GM21576 (cell line): Measurements from ENCODE around the gene SLCO2A1.

Experiments
- ATAC-seq: cut with Tn5 transposase; IDR thresholded peaks from one replicate; pipeline ENCODE4 v1.9.1; 2021; ENCODE audit warnings: mild to moderate bottlenecking, moderate library complexity; ENCODE audit not compliant: unreplicated experiment

The SLCO2A1 gene

DNA sequence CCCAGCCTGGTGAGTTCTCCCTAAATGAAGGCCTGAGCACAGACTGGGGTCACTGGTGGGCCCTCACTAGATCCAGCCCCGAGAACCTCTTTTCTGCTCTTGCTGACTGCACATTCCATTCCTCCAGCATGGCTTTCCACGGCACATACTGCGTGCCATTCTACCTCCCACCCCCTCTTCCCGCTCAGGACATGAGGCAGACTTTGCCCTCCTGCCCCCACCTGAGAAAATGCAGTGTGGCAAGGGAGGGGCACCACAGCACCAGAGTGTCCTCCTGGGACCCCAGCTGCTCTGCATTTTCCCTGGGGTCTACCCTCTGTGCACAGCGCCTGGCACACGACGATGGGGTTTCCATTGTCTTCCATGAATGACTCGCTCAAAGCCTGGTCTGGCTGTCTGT, 6.1 kb upstream of the SLCO2A1 start:
- ATAC-seq: no peak

- ATAC-seq: no peak
These were observed 4.5 kb upstream of the SLCO2A1 start for GRCh38 chr3:134034005-134034785.

GRCh38 chr3:134033315-134033996, 3.7 kb upstream of the SLCO2A1 start:
- no peak for ATAC-seq

DNA sequence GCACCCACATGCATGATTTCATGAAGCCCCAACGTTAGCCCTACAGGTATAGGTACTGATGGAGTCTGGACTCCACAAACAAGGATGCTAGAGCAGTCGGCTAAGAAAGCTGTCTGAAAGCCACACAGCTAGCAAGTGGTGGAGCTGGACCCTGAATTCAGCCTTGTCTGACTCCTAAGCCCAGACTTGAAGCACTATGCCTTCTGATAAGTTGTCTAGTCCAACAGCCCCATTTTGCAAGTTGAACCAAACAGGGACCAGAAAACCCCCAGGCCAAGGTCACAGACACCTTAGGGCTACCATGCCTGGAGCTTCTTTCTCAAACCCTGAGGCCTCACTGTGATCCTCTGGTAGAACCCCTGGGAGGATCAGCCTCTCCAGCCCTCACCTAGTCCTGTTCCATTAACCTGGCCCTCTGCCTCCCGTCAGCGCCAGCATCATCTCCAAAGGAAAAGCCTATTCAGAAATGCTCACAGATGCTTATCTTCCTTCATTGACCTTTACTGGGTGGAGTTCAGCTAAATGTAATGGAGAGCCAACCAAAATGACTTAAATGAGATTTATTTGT, 1.7 kb upstream of the SLCO2A1 start:
- no peak for ATAC-seq

GRCh38 chr3:134030379-134031347, 938 bp upstream of the SLCO2A1 start:
- no peak for ATAC-seq

- ATAC-seq: no peak
These were observed 430 bp downstream of the SLCO2A1 start for GRCh38 chr3:134029256-134029733.

GRCh38 chr3:134028486-134029255, 1.1 kb downstream of the SLCO2A1 start:
- no peak for ATAC-seq

- no peak for ATAC-seq
These were observed 2.1 kb downstream of the SLCO2A1 start for GRCh38 chr3:134027631-134028030.

GRCh38 chr3:134020135-134020680, 9.5 kb downstream of the SLCO2A1 start:
- no peak for ATAC-seq

DNA sequence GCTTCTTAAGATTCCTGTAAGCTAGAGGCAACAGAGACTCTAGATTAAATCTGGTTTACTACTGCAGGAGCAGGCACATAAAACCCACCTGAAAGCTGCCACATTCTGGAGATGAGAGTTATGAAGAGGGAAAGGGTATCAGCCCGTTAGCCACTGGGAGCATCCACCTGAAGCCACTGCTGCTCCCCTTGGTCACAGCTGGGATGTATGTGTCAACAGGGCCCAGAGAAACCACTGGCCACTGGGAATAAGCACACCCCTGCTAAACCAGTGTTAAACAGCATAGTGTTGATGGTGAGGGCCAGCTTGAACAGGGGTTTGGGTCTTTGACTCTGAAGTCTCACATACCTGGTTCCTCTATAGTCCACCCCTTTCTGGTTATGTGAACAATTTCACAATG, 10.9 kb downstream of the SLCO2A1 start:
- no peak for ATAC-seq

- ATAC-seq: no peak
These were observed 11.3 kb downstream of the SLCO2A1 start for GRCh38 chr3:134018406-134018805.

- ATAC-seq: no peak
These were observed 12.2 kb downstream of the SLCO2A1 start for GRCh38 chr3:134017490-134017889.

- no peak for ATAC-seq
These were observed 15.5 kb downstream of the SLCO2A1 start for GRCh38 chr3:134014270-134014669.

DNA sequence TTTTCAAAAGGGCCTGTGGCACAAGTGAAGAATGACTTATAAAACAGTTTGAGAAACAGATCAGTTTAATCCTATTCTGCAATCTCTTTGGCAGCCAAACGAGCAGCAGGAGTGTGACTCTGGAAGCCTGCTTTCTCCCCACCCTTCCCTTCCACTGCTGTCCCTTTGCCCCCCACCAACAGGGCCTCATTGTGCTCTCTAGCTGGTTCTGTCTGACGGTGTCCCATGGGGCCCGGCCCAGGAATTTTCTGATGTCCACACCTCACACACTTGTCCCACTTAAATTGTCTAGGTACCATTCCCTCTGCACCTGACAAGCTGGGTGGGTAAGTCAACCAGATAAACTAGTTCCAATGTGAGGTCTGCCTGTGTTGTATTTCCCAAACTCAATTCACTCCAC, 16.4 kb downstream of the SLCO2A1 start:
- ATAC-seq: no peak

DNA sequence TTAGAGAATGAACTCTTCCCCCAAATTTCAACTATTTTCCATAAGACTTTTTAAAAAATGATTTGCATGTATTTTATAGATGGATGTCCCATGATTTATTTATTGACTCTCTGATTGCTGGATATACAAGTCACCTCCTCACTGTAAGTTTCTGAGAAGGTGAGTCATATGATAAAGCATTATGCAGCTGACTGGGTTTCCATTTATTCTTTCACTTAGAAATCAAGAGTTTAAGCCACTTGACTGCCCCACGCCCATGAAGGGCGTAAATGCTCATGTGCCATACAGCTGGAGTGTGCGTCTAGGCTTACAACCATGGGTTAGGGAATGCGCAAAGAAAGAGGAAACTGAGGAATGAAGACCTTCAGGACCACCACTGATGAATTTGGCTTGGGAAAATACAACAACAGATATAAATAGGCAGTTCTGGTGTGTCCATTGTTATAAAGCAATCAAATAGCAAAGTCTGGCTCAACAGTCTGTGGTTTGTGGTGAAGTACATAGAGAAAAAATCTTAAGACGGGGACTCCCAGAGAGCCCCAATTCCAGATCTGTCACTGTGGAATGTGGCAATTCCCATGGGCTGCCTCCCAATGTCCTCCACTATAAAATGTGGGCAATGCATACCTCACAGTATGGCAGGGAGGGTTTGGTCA, 20.3 kb downstream of the SLCO2A1 start:
- ATAC-seq: no peak

DNA sequence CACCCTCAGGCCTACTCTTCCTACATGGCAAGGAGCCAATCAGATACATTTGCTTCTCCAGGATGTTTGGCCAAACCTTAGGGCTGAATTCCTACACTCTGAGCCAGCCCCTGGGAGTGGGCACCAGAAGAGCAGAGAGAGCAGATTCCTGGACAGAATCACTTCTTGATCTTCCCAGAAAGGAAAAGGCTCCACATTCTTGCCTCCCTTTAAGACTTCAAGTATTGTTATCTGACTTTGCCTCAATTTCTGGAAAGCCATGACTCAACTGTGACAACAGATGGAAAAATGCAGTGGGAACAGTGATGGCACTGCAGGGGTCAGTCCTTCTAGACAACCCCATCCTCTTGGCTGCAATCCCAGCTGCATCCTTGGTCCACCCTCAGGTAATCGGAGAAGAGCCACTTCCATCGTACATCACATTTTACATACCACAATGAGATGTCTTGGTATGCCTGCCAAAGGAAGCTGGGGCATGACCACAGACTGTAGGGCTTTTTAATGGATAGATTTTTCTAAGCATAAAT, 21.0 kb downstream of the SLCO2A1 start:
- ATAC-seq: no peak

DNA sequence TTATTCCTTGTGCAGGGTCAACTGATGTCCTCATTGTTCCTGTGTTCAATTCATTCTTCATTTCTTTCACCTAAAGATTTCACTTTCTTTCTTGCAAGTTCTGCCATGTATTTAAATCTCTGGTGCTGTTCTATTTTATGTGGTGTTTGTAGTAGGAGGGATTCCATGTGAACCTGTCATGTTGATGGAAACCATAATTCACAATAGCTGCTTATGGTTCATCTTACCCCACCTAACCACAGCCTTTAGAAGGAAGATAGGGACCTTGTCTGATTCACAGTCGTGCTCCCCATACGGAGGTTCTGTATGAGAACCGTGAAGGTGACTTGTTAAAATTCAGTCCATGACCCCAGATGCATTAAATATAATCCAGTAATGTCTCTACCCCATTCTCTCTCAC, 21.9 kb downstream of the SLCO2A1 start:
- ATAC-seq: no peak

DNA sequence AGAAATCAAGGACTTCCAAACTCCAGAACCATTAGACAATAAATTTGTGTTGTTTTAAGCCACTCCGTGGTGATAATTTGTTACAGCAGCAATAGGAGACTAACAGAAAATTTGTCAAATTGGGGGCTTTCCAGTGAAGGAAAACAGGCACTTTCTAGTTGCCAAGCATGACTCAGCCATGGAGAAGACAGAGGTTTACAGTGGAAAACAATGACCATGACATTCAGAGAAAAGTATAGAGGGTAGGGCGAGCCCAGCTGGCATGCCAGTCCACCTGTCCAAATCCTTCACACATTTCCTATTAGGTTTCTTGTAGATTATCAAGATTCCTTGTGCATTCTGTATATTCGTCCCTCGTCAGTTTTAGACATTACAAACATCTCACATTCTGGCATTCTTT, 24.9 kb downstream of the SLCO2A1 start:
- ATAC-seq: no peak

- ATAC-seq: no peak
These were observed 26.7 kb downstream of the SLCO2A1 start for GRCh38 chr3:134003066-134003465.
